Endothelial cell of umbilical vein (primary cell): ENCODE measurements around the gene ST8SIA1. TPM values are rescaled to one million over a fixed set of nuclear protein-coding genes. Genes with fewer than 3 reads are reported as not detected.

Source experiments
- BruUV-seq: library from RNA; stranded (reverse); fragments of 400-500 nt; replicated peaks from 2 replicates; lab custom pipeline; 2021; lab: Mats Ljungman, UMichigan
- CTCF ChIA-PET: fragments of 300-600, 350-600 bp; sonication (Branson Sonifier 250); formaldehyde crosslinking; loops from one replicate; lab custom pipeline; 2021; ENCODE audit warnings: antibody characterized with exemption, inconsistent platforms; lab: Charles Lee
- POLR2A ChIA-PET: fragments of 300-600, 350-600 bp; sonication (Branson Sonifier 250); formaldehyde crosslinking; loops from one replicate; lab custom pipeline; 2021; ENCODE audit warnings: antibody characterized with exemption, inconsistent platforms; lab: Charles Lee
- DNase-seq: peaks from one replicate; pipeline ENCODE4 v3.0.0-alpha.2; 2011; ENCODE audit warnings: low read depth, low spot score
- FAIRE-seq: peaks from 2 replicates; lab custom pipeline; 2011; peaks lifted over from hg19 to GRCh38; lab: Jason Lieb, UNC
- H2AFZ ChIP-seq: 2 replicates; pipeline ENCODE4 v1.6.0; 2012; ENCODE audit warnings: low read depth, low read length, control low read depth, inconsistent platforms
- H3K27ac ChIP-seq: 2 replicates; pipeline ENCODE4 v1.5.1; 2011; ENCODE audit warnings: low read depth, mild to moderate bottlenecking, control low read depth, low read length, moderate library complexity; ENCODE audit not compliant: insufficient read depth
- H3K27me3 ChIP-seq, 2 experiments: 2 replicates each; pipeline versions ENCODE4 v1.6.0 to v1.6.1; 2011; ENCODE audit warnings: low read length in 2 of 2, mixed read lengths in 1 of 2; ENCODE audit not compliant: control insufficient read depth in 2 of 2, insufficient read depth in 2 of 2
- H3K36me3 ChIP-seq, 2 experiments: 2 replicates in 1 of 2; 3 replicates in 1 of 2; pipeline ENCODE4 v1.5.1; 2011; ENCODE audit warnings: low read length in 2 of 2, mild to moderate bottlenecking in 1 of 2, moderate library complexity in 1 of 2; ENCODE audit not compliant: control insufficient read depth in 2 of 2, insufficient read depth in 2 of 2; ENCODE audit errors: extremely low read depth in 1 of 2
- H3K4me1 ChIP-seq: 3 replicates; pipeline ENCODE4 v1.5.1; 2011; ENCODE audit warnings: mild to moderate bottlenecking, low read length; ENCODE audit not compliant: control insufficient read depth, insufficient read depth; ENCODE audit errors: extremely low read depth
- H3K4me2 ChIP-seq: 2 replicates; pipeline ENCODE4 v1.6.1; 2011; ENCODE audit warnings: low read length, control low read depth, mixed read lengths; ENCODE audit not compliant: insufficient read depth
- H3K4me3 ChIP-seq, 3 experiments: fragments of 200-600 bp in 1 of 3; sonication (generic), shearing (Covaris generic) in 1 of 3; replicated peaks in 1 of 3; 2 replicates each; pipeline ENCODE4 v1.5.1; 2011 to 2016; ENCODE audit warnings: control low read depth in 3 of 3, low read length in 3 of 3, mild to moderate bottlenecking in 2 of 3, inconsistent platforms in 1 of 3, low read depth in 1 of 3, moderate library complexity in 1 of 3; ENCODE audit not compliant: insufficient read depth in 1 of 3
- H3K79me2 ChIP-seq: 2 replicates; pipeline ENCODE4 v1.6.0; 2012; ENCODE audit warnings: low read length, inconsistent platforms; ENCODE audit not compliant: control insufficient read depth, insufficient read depth
- H3K9ac ChIP-seq: replicated peaks from 2 replicates; pipeline ENCODE3; 2011; ENCODE audit warnings: low read length, control low read depth; ENCODE audit not compliant: insufficient read depth; ENCODE audit errors: extremely low read depth
- H3K9me1 ChIP-seq: replicated peaks from 3 replicates; pipeline ENCODE4 v1.6.0; 2011; ENCODE audit warnings: mild to moderate bottlenecking, low read length; ENCODE audit not compliant: control insufficient read depth, insufficient read depth; ENCODE audit errors: extremely low read depth
- H3K9me3 ChIP-seq: replicated peaks from 2 replicates; pipeline ENCODE4 v1.5.1; 2012; ENCODE audit warnings: low read length, inconsistent platforms; ENCODE audit not compliant: control insufficient read depth, insufficient read depth
- H4K20me1 ChIP-seq: replicated peaks from 2 replicates; pipeline ENCODE3; 2011; ENCODE audit warnings: mild to moderate bottlenecking, low read length; ENCODE audit not compliant: control insufficient read depth, insufficient read depth; ENCODE audit errors: extremely low read depth
- CTCF ChIP-seq, 2 donors: IDR thresholded peaks; 1 replicate in 1 of 2; 2 replicates in 1 of 2; pipeline ENCODE4 v1.5.1; 2011; ENCODE audit warnings: low read length in 2 of 2, mild to moderate bottlenecking in 2 of 2, moderate library complexity in 2 of 2, control low read depth in 1 of 2, inconsistent platforms in 1 of 2, low read depth in 1 of 2; ENCODE audit not compliant: insufficient read depth in 1 of 2; ENCODE audit errors: extremely low read depth in 1 of 2
- EZH2 ChIP-seq: IDR thresholded peaks from 2 replicates; pipeline ENCODE4 v1.6.1; 2012; ENCODE audit warnings: borderline replicate concordance, low read depth, mild to moderate bottlenecking, moderate library complexity, low read length, inconsistent platforms; ENCODE audit not compliant: severe bottlenecking
- FOS ChIP-seq: IDR thresholded peaks from 2 replicates; pipeline ENCODE4 v1.6.1; 2011; ENCODE audit warnings: mild to moderate bottlenecking, low read length, moderate library complexity, borderline replicate concordance; ENCODE audit not compliant: insufficient read depth
- GATA2 ChIP-seq: IDR thresholded peaks from 2 replicates; pipeline ENCODE4 v1.7.0; 2011; ENCODE audit warnings: low read depth, mild to moderate bottlenecking, moderate library complexity, mixed read lengths, low read length; ENCODE audit not compliant: insufficient read length, insufficient read depth
- JUN ChIP-seq: IDR thresholded peaks from 2 replicates; pipeline ENCODE4 v1.6.1; 2011; ENCODE audit warnings: borderline replicate concordance, low read depth; ENCODE audit not compliant: insufficient read length, insufficient read depth
- MAX ChIP-seq: IDR thresholded peaks from 2 replicates; pipeline ENCODE4 v1.6.1; 2011; ENCODE audit not compliant: insufficient read depth, insufficient read length
- MYC ChIP-seq: IDR thresholded peaks from one replicate; pipeline ENCODE4 v1.6.1; 2011; ENCODE audit warnings: mild to moderate bottlenecking, low read depth, low read length
- POLR2A ChIP-seq: IDR thresholded peaks from 2 replicates; pipeline ENCODE4 v1.6.1; 2012; ENCODE audit warnings: low read depth, mild to moderate bottlenecking, control low read depth, low read length
- POLR2AphosphoS5 ChIP-seq: IDR thresholded peaks from 2 replicates; pipeline ENCODE4 v1.6.1; 2012; ENCODE audit warnings: low read depth, mild to moderate bottlenecking, control low read depth, low read length, moderate library complexity; ENCODE audit not compliant: insufficient read depth
- dilution Hi-C: fragments of 300-500 bp; cut with MboI; formaldehyde crosslinking; loops from one replicate; pipeline ENCODE4 v1.15.0; 2019; ENCODE audit warnings: low sequenced_read_pairs; ENCODE audit not compliant: extremely low pct_ligation_motif_present
- intact Hi-C: fragments of 100-400 bp; cut with micrococcal nuclease; formaldehyde crosslinking; loops from one replicate; pipeline ENCODE4 v1.10.0; 2022
- polyA plus RNA-seq, 4 experiments: library from polyadenylated mRNA; depleted of rRNA in 3 of 4; stranded (reverse) in 3 of 4; unstranded in 1 of 4; fragments of >200 nt; gene quantifications; 2 replicates each; pipeline versions ENCODE4 v1.2.1 to v1.2.3, GENCODE V29; 2011 to 2012; ENCODE audit warnings: missing spikeins in 1 of 4
- total RNA-seq: library from RNA; stranded (reverse); gene quantifications from 2 replicates; pipeline ENCODE4 v1.2.3, GENCODE V29; 2021

Gene ST8SIA1
- total and polyA plus RNA-seq, 2 donors (not counting 3 experiments of a cell fraction or from before 2014, with no cell fraction given): not detected

- DNase-seq (no peak), FAIRE-seq (no peak)
- dilution Hi-C loops (no loop called here), intact Hi-C loops (no loop called here)
- H3K4me2 ChIP-seq: no peak overlapping the region
- H3K4me1 ChIP-seq: peaks cover 5% of the 10 kb centered on the region
- H3K9ac ChIP-seq: no peak overlapping the region
- no peak for TF ChIP-seq POLR2AphosphoS5
- TF ChIP-seq CTCF (IDR thresholded peaks at IDR 0.05; ENCODE audit: extremely low read depth in 1 of 2, insufficient read depth in 1 of 2, low read depth in 1 of 2, low read length in 2 of 2): no peak
- TF ChIP-seq EZH2: no peak
- no peak for TF ChIP-seq JUN
- no peak for TF ChIP-seq GATA2
- no peak for TF ChIP-seq MYC
- TF ChIP-seq MAX: no peak
- no peak for TF ChIP-seq FOS
- no peak for TF ChIP-seq POLR2A
- no peak overlapping the region for H3K27ac ChIP-seq
- no peaks in the 10 kb centered on the region for H3K36me3 ChIP-seq
- no peaks in the 10 kb centered on the region for H3K9me1 ChIP-seq
- POLR2A ChIA-PET: no interaction called here
- no peak overlapping the region for H2AFZ ChIP-seq
- CTCF ChIA-PET: interaction anchor here (1.9 kb wide), 1 partner anchor 12 kb away, joined by 11 read pairs; no protein-coding TSS in a partner anchor
- no peaks in the 10 kb centered on the region for H3K79me2 ChIP-seq
- no peaks in the 10 kb centered on the region for H4K20me1 ChIP-seq
- no peaks in the 10 kb centered on the region for H3K27me3 ChIP-seq
- no peaks in the 10 kb centered on the region for H3K9me3 ChIP-seq
- no peak overlapping the region for H3K4me3 ChIP-seq
- no TSS peak for BruUV-seq
Observed at GRCh38 chr12:22276313-22276712, 58.2 kb downstream of the ST8SIA1 start.
